NCI-H82 (cell line): Measurements from ENCODE around the gene RAB4B.
A peak's percentile ranks its signal among the peaks of the same experiment; 100 is the strongest.
"Not testable (repeated sequence)": the region's sequence is repeated elsewhere in the genome, so short reads cannot be mapped to it uniquely, and the experiment has no call there.

ENCODE experiments used
- DNase-seq: peaks from one replicate; lab custom pipeline; 2025; lab: John Stamatoyannopoulos, UW

The RAB4B gene, protein sequence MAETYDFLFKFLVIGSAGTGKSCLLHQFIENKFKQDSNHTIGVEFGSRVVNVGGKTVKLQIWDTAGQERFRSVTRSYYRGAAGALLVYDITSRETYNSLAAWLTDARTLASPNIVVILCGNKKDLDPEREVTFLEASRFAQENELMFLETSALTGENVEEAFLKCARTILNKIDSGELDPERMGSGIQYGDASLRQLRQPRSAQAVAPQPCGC

DNA sequence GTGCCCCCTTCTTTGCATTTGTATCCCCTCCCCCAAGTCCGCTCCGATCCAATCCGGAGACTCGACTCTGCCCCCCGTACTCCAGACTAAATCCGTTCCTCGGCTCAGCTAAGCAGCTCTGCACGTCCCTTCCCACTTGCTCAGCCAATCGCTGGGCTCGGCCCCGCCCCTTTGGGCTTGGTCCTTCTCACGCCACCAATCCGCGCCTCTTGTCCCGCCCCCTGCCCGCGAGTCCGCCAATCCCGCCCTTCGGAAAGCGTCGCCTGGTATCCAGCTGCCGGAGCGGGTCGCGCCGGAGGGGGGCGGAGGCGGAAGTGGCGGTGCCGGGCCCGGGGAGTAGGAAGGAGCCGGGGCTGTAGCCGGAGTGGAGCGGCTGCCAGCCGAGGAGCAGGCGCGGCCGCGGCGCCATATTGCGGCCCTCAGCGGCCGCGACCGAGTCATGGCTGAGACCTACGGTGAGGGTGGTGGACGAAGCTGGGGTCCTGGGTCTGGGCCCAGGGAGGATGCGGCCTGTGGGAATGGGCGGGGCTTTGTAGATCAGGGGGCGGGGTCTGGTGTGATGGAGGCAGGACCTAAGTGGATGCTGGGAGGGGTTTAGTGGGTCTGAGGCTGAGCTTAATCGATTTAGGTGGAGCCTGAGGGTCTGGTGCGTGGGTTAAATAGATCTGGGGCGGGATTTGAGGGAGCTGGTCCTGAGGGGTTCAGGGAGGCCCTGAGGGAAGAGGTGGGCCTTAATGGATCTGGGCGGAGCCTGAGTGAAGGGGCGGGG lies at the start of gene RAB4B:
Gene RAB4B (plus strand): TSS at position 311 of the 769 bp plus-strand sequence. CDS start 129 bp downstream, at position 440.
- peak; percentile 100 for DNase-seq

DNA sequence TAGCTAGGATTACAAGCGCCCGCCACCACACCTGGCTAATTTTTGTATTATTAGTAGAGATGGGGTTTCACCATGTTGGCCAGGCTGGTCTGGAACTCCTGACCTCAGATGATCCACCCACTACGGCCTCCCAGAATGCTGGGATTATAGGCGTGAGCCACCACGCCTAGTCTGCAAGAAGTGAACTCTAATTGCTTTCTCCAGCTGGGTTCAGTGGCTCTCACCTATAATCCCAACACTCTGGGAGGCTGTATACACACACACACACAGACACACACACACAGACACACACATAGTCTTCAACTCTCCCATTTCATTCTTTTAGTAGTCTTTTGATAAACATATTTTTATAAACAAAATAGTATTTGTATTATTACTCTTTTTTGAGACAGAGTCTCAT lies 48.0 kb upstream of the RAB4B start:
- not testable (repeated sequence) for DNase-seq

- DNase-seq, result not testable (repeated sequence)
Measured at GRCh38 chr19:40732304-40732703, 45.7 kb upstream of the RAB4B start.

GRCh38 chr19:40733149-40733548 lies 44.9 kb upstream of the RAB4B start:
- DNase-seq, result no peak

GRCh38 chr19:40735013-40735771 lies 42.9 kb upstream of the RAB4B start:
- DNase-seq, result no peak

DNA sequence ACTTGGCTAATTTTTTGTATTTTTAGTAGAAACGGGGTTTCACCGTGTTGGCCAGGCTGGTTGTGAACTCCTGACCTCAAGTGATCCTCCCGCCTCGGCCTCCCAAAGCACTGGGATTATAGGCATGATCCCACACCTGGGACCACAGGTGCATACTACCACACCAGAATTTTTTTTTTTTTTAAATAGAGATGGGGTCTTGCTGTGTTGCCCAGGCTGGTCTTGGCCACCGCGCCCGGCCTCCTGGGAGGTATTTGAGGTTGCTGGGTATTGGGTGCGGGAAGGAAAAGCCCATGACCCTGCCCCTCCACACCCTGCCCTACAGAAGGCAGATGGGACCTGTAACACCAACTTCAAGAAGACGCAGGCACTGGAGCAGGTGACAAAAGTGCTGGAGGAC lies 41.4 kb upstream of the RAB4B start:
- DNase-seq, result no peak

- DNase-seq, result no peak
Measured at GRCh38 chr19:40737102-40737644, 40.9 kb upstream of the RAB4B start.

DNA sequence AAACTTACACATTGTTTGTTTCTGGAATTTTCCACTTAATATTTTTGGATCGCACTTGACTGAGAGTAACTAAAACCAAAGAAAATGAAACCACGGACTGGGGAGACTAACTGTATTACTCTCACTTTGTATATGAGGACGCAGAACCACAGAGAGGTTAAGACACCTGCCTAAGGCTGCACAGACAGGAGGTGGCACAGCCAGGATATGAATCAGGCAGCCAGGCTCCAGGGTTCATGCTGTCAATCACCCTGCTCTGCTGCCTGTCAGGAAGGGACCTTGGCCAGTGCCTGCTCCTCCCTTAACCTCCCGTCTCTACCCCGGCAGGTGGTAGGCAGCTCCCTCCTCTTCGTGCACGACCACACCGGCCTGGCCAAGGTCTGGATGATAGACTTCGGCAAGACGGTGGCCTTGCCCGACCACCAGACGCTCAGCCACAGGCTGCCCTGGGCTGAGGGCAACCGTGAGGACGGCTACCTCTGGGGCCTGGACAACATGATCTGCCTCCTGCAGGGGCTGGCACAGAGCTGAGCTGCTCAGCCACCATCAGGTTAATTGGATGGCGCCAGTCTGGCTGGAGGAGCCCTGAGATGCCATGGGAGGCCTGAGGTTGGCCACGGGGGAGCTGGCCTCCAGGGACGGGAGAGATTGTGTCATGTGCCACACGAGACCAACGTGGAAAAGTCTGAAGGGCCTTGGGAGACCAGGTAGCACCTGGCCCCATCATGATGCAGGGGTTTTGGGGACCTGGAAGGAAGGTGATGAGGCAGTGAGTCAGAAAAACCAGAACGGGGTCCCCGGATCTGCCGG lies 38.8 kb upstream of the RAB4B start:
- no peak for DNase-seq

- no peak for DNase-seq
Measured at GRCh38 chr19:40739871-40740703, 38.0 kb upstream of the RAB4B start.

GRCh38 chr19:40740747-40741146 lies 37.3 kb upstream of the RAB4B start:
- DNase-seq, result no peak

- no peak for DNase-seq
Measured at GRCh38 chr19:40741527-40742390, 36.3 kb upstream of the RAB4B start.

- no peak for DNase-seq
Measured at GRCh38 chr19:40742477-40742876, 35.6 kb upstream of the RAB4B start.

DNA sequence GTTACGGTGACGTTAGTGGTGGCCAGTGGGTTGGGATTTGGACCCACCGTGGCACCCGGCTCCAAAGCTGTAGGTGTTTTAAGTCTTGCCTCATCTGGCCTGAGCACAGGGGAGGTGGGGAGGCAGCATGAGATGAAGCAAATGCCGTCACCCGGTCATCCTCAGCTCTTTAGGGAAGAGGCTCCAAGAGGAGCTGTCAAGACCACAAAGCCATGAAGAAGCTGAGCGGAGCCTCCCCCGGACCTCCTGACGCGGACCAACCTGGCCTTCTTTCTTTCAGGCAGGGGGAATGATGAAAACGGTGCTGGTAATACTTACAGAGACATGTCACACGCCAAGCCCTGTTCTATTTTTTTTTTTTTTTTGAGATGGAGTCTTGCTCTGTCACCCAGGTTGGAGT lies 35.2 kb upstream of the RAB4B start:
- DNase-seq, result no peak

GRCh38 chr19:40743926-40744325 lies 34.1 kb upstream of the RAB4B start:
- DNase-seq, result no peak

DNA sequence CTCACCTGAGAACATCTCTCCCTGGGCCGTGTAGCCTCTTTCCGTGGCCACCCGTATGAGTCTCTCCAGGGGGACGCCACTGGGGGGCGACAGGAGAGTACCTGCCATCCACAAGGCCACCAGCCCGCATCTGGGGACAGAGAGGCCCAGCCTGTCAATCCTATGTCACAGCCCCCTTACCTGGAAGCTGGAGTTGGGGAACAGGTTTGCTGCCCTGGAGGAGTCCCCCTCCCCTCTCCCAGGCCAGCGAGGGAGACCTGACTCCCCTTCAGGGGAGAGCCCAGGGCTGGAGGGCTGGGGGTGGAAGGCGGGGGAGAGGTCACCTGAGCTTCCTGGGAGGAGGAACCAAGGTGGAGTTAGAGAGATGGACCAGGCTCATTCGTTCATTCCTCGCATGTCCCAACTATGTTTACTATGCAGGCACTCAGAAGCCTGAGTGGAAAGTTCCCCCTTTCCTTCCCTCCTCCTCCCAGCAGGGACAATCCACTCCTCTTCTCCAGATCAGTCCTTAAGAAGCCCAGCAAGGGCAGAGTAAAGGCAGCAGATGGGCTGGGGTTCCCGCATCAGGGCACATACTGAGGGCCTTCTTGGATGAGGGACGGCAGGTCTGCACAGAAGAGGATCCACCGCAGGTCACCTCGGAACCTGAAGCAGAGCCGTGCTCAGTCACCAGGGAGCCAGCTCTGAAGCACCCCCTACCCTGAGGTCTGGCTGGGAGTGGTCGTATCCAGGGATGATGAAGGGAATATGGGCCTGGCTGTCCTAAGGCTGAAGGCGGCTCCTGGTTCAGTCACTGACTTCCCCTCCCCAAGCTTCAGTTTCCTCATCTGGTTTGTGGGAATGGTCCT lies 33.3 kb upstream of the RAB4B start:
- DNase-seq, result peak; percentile 33

GRCh38 chr19:40745402-40745780 lies 32.7 kb upstream of the RAB4B start:
- no peak for DNase-seq

GRCh38 chr19:40747536-40747935 lies 30.5 kb upstream of the RAB4B start:
- DNase-seq, result no peak

DNA sequence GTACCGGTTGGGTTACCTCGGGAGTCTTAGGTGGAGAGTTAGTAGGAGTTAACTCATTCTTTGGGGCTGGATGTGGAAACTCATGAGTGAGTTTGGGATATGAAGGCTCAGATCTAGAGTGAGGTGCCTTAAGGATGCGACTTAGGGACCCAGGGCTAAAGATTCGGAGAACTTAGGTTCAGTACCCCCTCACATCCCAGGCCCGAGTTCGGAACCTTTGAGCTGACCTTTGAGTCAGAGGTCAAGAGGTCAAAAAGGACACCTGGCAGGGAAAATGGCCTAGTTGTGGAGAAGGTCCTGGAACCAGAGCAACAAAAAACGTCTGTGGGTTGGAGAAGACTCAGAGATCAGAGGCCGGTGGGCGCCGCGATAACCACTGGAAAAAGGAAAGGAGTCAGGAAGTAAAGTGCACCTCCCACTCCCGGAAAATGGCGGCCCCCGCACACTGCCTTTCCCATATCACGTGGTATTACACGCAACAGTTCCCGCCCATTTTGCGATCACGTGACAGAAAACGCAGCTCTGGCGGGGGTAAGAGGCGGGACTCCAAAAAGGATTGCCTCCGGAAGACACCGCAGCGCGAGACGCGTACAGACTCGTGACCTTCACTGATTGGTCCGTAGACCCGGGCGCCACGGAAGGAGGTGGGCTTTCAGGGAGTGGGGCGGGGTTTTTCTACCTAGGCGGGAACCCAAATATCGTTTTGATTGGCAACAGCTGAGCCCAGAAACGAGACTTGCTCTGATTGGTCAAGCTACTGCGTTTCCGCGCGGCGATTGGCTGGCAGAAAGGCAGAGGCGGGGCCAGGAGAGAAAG lies 27.8 kb upstream of the RAB4B start, which contains the start of gene ACTMAP:
Gene ACTMAP (minus strand): TSS at position 420 of the 816 bp plus-strand sequence. CDS start 674 bp downstream, outside the sequence.
- peak; percentile 100 for DNase-seq
